Measurements from ENCODE around the gene SLC4A7.

GRCh38 chr3:27354588-27355203 is 129.5 kb downstream of the SLC4A7 start:
- TF ChIP-seq EZH2 (IDR thresholded peaks at IDR 0.05; ENCODE audit: insufficient read depth, poor library complexity, severe bottlenecking) (no peak), EZH2phosphoT487 (IDR thresholded peaks at IDR 0.05; ENCODE audit: insufficient read depth, low read depth) (no peak)
